Heart left ventricle (tissue), 13 donors: ENCODE data around the gene SLC7A11.

ENCODE experiments used
- CTCF ChIP-seq, 12 donors: fragments of 200-600 bp; sonication (generic) in 4 of 12; IDR thresholded peaks; one replicate each; pipeline versions ENCODE4 v1.5.0 to v1.8.0; 2018 to 2022; ENCODE audit warnings: antibody characterized with exemption in 12 of 12, mild to moderate bottlenecking in 5 of 12
- POLR2A ChIP-seq, 2 donors: fragments of 450-650 bp; IDR thresholded peaks; one replicate each; pipeline ENCODE4 v1.6.1; 2017; ENCODE audit warnings: antibody characterized with exemption in 2 of 2, mild to moderate bottlenecking in 2 of 2, moderate library complexity in 2 of 2
- donor health status: ischemic (EF 13 %, LVEDD 7.1; RV severe dilation, severe dysfunction).
- donor health status: DM: no; HTN: yes; CAD: no.
- donor health status: DM: no; HTN: no; CAD: no.
- donor health status: ischemic (EF 25% LVEDD 6.9; RV normal size, moderate dysfunction).
- donor health status: ischemic (EF 25% LVEDD 5.7; RV mildly dilated, moderate dysfunction).
- donor health status: ischemic (EF 35%, LVEDD 5.7; RV mildly dilated, moderate dysfunction).
- donor health status: nonischemic (EF 11% LVEDD 7.7; RV severe dilation, severe dysfunction).
- donor health status: DM: yes; HTN: yes; CAD: no.
- donor health status: PGD.
- donor health status: ischemic (EF 29% LVEDD 5.4; RV normal size, mild dysfunction).
- donor health status: nonischemic (EF 23%, LVEDD 6.1; RV moderate dilation, normal function).

GRCh38 chr4:138138774-138139173, 103.4 kb downstream of the SLC7A11 start:
- TF ChIP-seq CTCF (IDR thresholded peaks at IDR 0.05) (no peak), POLR2A (IDR thresholded peaks at IDR 0.05) (no peak)
